HepG2 (cell line): ENCODE results near the gene SLC9C2. TPM values are rescaled to one million over a fixed set of nuclear protein-coding genes. Genes with fewer than 3 reads are reported as not detected.

ENCODE experiments used
- ATAC-seq: fragments of 200-7000 bp; cut with Tn5 transposase; 3 replicates; pipeline ENCODE4 v1.9.1; 2020; ENCODE audit warnings: mild to moderate bottlenecking, moderate library complexity
- BruUV-seq: library from RNA; stranded (reverse); fragments of 400-500 nt; replicated peaks from 2 replicates; lab custom pipeline; 2021; lab: Mats Ljungman, UMichigan
- CTCF ChIA-PET: fragments of 300-600 bp; formaldehyde crosslinking; extraction: SDS; loops from one replicate; lab custom pipeline; 2021; ENCODE audit warnings: low total read pairs, inconsistent platforms, low intra/inter-chr PET ratio; lab: Yijun Ruan, JAX
- POLR2A ChIA-PET: fragments of 350-600 bp; sonication (Branson Sonifier 250); formaldehyde crosslinking; loops from one replicate; lab custom pipeline; 2020; ENCODE audit warnings: antibody characterized with exemption, inconsistent platforms; lab: Yijun Ruan, JAX
- DNase-seq: peaks from one replicate; pipeline ENCODE4 v3.0.0-alpha.2; 2015; ENCODE audit warnings: low spot score
- FAIRE-seq: peaks from 3 replicates; lab custom pipeline; 2011; peaks lifted over from hg19 to GRCh38; lab: Jason Lieb, UNC
- H2AFZ ChIP-seq: one replicate; pipeline ENCODE4 v1.6.1; 2011; ENCODE audit warnings: low read length, inconsistent platforms
- H3K27ac ChIP-seq: fragments of 300-600 bp; 3 replicates; pipeline ENCODE4 v1.8.0; 2011; ENCODE audit warnings: mixed run types, mild to moderate bottlenecking, mixed read lengths, low read length, inconsistent platforms; ENCODE audit not compliant: insufficient read depth; ENCODE audit errors: extremely low read length
- H3K27me3 ChIP-seq, 2 experiments: fragments of 200-600 bp in 1 of 2; 2 replicates in 1 of 2; 3 replicates in 1 of 2; pipeline versions ENCODE4 v1.6.0 to v1.8.0; 2011; ENCODE audit warnings: low read length in 2 of 2, mild to moderate bottlenecking in 2 of 2, moderate library complexity in 2 of 2, inconsistent platforms in 1 of 2; ENCODE audit not compliant: insufficient read depth in 2 of 2, control insufficient read depth in 1 of 2
- H3K36me3 ChIP-seq, 2 experiments: fragments of 200-600 bp in 1 of 2; replicated peaks in 1 of 2; 2 replicates in 1 of 2; 3 replicates in 1 of 2; pipeline versions ENCODE4 v1.5.1 to v1.8.0; 2011; ENCODE audit warnings: low read length in 2 of 2, inconsistent platforms in 1 of 2; ENCODE audit not compliant: insufficient read depth in 2 of 2, control insufficient read depth in 1 of 2
- H3K4me1 ChIP-seq: 2 replicates; pipeline ENCODE4 v1.5.1; 2012; ENCODE audit warnings: low read length, inconsistent platforms; ENCODE audit not compliant: insufficient read depth
- H3K4me2 ChIP-seq: 2 replicates; pipeline ENCODE4 v1.6.0; 2011; ENCODE audit warnings: low read depth, low read length, inconsistent platforms
- H3K4me3 ChIP-seq, 3 experiments: fragments of 200-600 bp in 1 of 3; sonication (generic), shearing (Covaris generic) in 1 of 3; replicated peaks in 1 of 3; 2 replicates each; pipeline ENCODE4 v1.5.1; 2011 to 2016; ENCODE audit warnings: low read length in 3 of 3, inconsistent platforms in 2 of 3, low read depth in 2 of 3, mild to moderate bottlenecking in 2 of 3, control low read depth in 1 of 3, mixed read lengths in 1 of 3; ENCODE audit not compliant: insufficient read depth in 1 of 3
- H3K79me2 ChIP-seq: one replicate; pipeline ENCODE4 v1.6.1; 2011; ENCODE audit warnings: low read length, inconsistent platforms; ENCODE audit not compliant: insufficient read depth
- H3K9ac ChIP-seq: 2 replicates; pipeline ENCODE4 v1.6.0; 2011; ENCODE audit warnings: mild to moderate bottlenecking, low read depth, low read length, inconsistent platforms; ENCODE audit not compliant: insufficient read depth
- H3K9me3 ChIP-seq: 2 replicates; pipeline ENCODE4 v1.5.1; 2012; ENCODE audit warnings: mild to moderate bottlenecking, low read length
- H4K20me1 ChIP-seq: 2 replicates; pipeline ENCODE4 v1.6.0; 2011; ENCODE audit warnings: inconsistent platforms, mild to moderate bottlenecking, low read length, moderate library complexity; ENCODE audit not compliant: insufficient read depth
- CTCF ChIP-seq: sonication (generic); formaldehyde crosslinking; IDR thresholded peaks from 2 replicates; pipeline ENCODE4 v1.5.0; 2020; ENCODE audit warnings: mild to moderate bottlenecking, missing genetic modification reagents, moderate library complexity
- DR1 ChIP-seq: sonication (generic); formaldehyde crosslinking; IDR thresholded peaks from 2 replicates; pipeline ENCODE4 v1.8.0; 2021; ENCODE audit warnings: mild to moderate bottlenecking, missing genetic modification reagents, inconsistent platforms
- MAFK ChIP-seq, 2 experiments: IDR thresholded peaks in 1 of 2; conservative IDR thresholded peaks in 1 of 2; 2 replicates each; pipeline ENCODE4 v1.6.1; 2011; ENCODE audit warnings: improper control_type of control experiment in 2 of 2, low read length in 2 of 2
- NFE2L2 ChIP-seq: fragments of 150-350 bp; IDR thresholded peaks from 2 replicates; pipeline ENCODE4 v1.6.1; 2014; ENCODE audit warnings: low read length
- PATZ1 ChIP-seq: sonication (generic); formaldehyde crosslinking; IDR thresholded peaks from 2 replicates; pipeline ENCODE4 v1.4.0; 2020; ENCODE audit warnings: missing genetic modification reagents
- REXO4 ChIP-seq: sonication (generic); formaldehyde crosslinking; IDR thresholded peaks from 2 replicates; pipeline ENCODE4 v1.8.0; 2022; ENCODE audit warnings: missing genetic modification reagents, mild to moderate bottlenecking, borderline replicate concordance
- SMARCE1 ChIP-seq: fragments of 450-650 bp; IDR thresholded peaks from 2 replicates; pipeline ENCODE4 v1.6.1; 2017; ENCODE audit warnings: borderline replicate concordance
- SOX6 ChIP-seq, 2 experiments: fragments of 450-650 bp in 1 of 2; sonication (generic) in 1 of 2; formaldehyde crosslinking in 1 of 2; IDR thresholded peaks; 2 replicates each; pipeline versions ENCODE4 v1.4.0 to v1.6.1; 2017 to 2020; ENCODE audit warnings: antibody characterized with exemption in 1 of 2, mild to moderate bottlenecking in 1 of 2, missing genetic modification reagents in 1 of 2
- THYN1 ChIP-seq: sonication (generic); formaldehyde crosslinking; IDR thresholded peaks from 2 replicates; pipeline ENCODE4 v1.8.1; 2023; ENCODE audit warnings: low read depth, mild to moderate bottlenecking, moderate library complexity, missing genetic modification reagents, borderline replicate concordance
- TOE1 ChIP-seq: sonication (generic); formaldehyde crosslinking; IDR thresholded peaks from 2 replicates; pipeline ENCODE4 v1.4.0; 2020; ENCODE audit warnings: mild to moderate bottlenecking, missing genetic modification reagents
- ZBTB38 ChIP-seq: sonication (generic); formaldehyde crosslinking; IDR thresholded peaks from 2 replicates; pipeline ENCODE4 v1.5.1; 2020; ENCODE audit warnings: mild to moderate bottlenecking, missing genetic modification reagents
- ZFY ChIP-seq: sonication (generic); formaldehyde crosslinking; IDR thresholded peaks from 2 replicates; pipeline ENCODE4 v1.4.0; 2020; ENCODE audit warnings: missing genetic modification reagents
- ZMYM4 ChIP-seq: sonication (generic); formaldehyde crosslinking; IDR thresholded peaks from 2 replicates; pipeline ENCODE4 v1.8.1; 2023; ENCODE audit warnings: mild to moderate bottlenecking, missing genetic modification reagents
- ZNF605 ChIP-seq: sonication (generic); formaldehyde crosslinking; IDR thresholded peaks from 2 replicates; pipeline ENCODE4 v1.8.0; 2022; ENCODE audit warnings: mild to moderate bottlenecking, missing genetic modification reagents
- ZNF629 ChIP-seq: sonication (generic); formaldehyde crosslinking; conservative IDR thresholded peaks from 2 replicates; pipeline ENCODE4 v1.5.0; 2020; ENCODE audit warnings: missing genetic modification reagents
- WGBS: methylation state at CpG from one replicate; pipeline ENCODE4 v1.1.6; 2017; ENCODE audit warnings: low lambda C conversion rate; 5-methylcytosine and 5-hydroxymethylcytosine counted together
- in situ Hi-C: cut with HindIII; loops from 2 replicates; pipeline ENCODE4 v1.10.0; 2017; ENCODE audit warnings: low pct_unique_long_range_greater_than_20kb; ENCODE audit not compliant: extremely low pct_ligation_motif_present
- intact Hi-C: fragments of 100-400 bp; cut with micrococcal nuclease; formaldehyde crosslinking; loops from one replicate; pipeline ENCODE4 v1.10.0; 2022; ENCODE audit not compliant: unreplicated experiment
- polyA plus RNA-seq, 8 experiments: library from polyadenylated mRNA; depleted of rRNA in 3 of 8; stranded (reverse) in 7 of 8; unstranded in 1 of 8; fragments of >200 nt; fragmentation: Illumina TruSeq in 4 of 8; extraction: Trizol in 4 of 8; gene quantifications; 2 replicates each; pipeline versions ENCODE4 v1.2.1 to v1.2.3, GENCODE V29; 2011 to 2016; ENCODE audit warnings: low read depth in 4 of 8, missing spikeins in 1 of 8, mixed read lengths in 1 of 8; ENCODE audit not compliant: insufficient read depth in 1 of 8
- total RNA-seq, 5 experiments: library from RNA; depleted of rRNA; stranded (reverse); fragments of >200 nt; fragmentation: Illumina TruSeq; extraction: Trizol; gene quantifications; 2 replicates each; pipeline ENCODE4 v1.2.3, GENCODE V29; 2016; ENCODE audit warnings: low read depth in 1 of 5
- TF ChIP-seq, protein P1 (sequence below): sonication (generic); formaldehyde crosslinking; IDR thresholded peaks from 2 replicates; pipeline ENCODE4 v1.4.0; 2020; ENCODE audit warnings: mild to moderate bottlenecking, missing genetic modification reagents

Gene SLC9C2
- total and polyA plus RNA-seq, 2 of the 13 experiments (the other 11 are each of a cell fraction or from before 2014, with no cell fraction given): 0.03 TPM; not detected in 1

DNA sequence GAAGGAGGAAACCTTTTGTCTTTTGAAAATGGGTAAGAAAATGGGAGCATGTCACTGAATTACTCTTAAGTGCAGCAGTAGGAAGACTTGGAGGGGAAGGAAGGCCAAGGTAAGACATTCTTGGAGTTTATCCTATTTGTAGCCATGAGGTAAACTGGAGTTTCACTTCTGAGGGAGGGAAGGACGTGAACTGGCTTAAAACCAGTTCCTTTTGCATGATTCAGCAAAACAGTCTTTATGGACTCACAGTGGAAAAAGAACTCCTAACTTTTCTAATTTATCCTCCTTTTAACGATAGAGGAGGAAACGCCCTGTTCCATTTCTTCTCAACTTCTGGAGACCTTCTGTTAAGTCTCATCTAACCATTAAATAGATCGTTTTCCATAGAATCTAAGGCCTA lies 123.2 kb downstream of the SLC9C2 start:
- TF ChIP-seq ZBTB38 (CRISPR knock-in tag) (no peak), NFE2L2 (peak; percentile 65; the same call in 1 of the 2 replicates), ZNF629 (CRISPR knock-in tag) (no peak), CTCF (CRISPR knock-in tag) (no peak), SOX6 (IDR thresholded peaks at IDR 0.05) (no peak), SOX6 (CRISPR knock-in tag; IDR thresholded peaks at IDR 0.05) (no peak), DR1 (no peak), ZMYM4 (CRISPR knock-in tag) (no peak), PATZ1 (CRISPR knock-in tag) (no peak), ZFY (no peak), REXO4 (no peak), ZNF605 (CRISPR knock-in tag) (no peak), TOE1 (no peak), THYN1 (CRISPR knock-in tag) (no peak), MAFK (conservative IDR thresholded peaks at IDR 0.05 in 1 of 2, IDR thresholded peaks at IDR 0.05 in 1 of 2; ENCODE audit: low read length in 2 of 2) (peak; percentile 67 to 69), SMARCE1 (no peak)
- TF ChIP-seq, protein P1, sequence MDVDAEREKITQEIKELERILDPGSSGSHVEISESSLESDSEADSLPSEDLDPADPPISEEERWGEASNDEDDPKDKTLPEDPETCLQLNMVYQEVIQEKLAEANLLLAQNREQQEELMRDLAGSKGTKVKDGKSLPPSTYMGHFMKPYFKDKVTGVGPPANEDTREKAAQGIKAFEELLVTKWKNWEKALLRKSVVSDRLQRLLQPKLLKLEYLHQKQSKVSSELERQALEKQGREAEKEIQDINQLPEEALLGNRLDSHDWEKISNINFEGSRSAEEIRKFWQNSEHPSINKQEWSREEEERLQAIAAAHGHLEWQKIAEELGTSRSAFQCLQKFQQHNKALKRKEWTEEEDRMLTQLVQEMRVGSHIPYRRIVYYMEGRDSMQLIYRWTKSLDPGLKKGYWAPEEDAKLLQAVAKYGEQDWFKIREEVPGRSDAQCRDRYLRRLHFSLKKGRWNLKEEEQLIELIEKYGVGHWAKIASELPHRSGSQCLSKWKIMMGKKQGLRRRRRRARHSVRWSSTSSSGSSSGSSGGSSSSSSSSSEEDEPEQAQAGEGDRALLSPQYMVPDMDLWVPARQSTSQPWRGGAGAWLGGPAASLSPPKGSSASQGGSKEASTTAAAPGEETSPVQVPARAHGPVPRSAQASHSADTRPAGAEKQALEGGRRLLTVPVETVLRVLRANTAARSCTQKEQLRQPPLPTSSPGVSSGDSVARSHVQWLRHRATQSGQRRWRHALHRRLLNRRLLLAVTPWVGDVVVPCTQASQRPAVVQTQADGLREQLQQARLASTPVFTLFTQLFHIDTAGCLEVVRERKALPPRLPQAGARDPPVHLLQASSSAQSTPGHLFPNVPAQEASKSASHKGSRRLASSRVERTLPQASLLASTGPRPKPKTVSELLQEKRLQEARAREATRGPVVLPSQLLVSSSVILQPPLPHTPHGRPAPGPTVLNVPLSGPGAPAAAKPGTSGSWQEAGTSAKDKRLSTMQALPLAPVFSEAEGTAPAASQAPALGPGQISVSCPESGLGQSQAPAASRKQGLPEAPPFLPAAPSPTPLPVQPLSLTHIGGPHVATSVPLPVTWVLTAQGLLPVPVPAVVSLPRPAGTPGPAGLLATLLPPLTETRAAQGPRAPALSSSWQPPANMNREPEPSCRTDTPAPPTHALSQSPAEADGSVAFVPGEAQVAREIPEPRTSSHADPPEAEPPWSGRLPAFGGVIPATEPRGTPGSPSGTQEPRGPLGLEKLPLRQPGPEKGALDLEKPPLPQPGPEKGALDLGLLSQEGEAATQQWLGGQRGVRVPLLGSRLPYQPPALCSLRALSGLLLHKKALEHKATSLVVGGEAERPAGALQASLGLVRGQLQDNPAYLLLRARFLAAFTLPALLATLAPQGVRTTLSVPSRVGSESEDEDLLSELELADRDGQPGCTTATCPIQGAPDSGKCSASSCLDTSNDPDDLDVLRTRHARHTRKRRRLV (CRISPR knock-in tag): no peak
- Histone ChIP-seq H3K9me3 (no peaks in the 10 kb centered on the region), H3K27ac (no peak overlapping the region), H2AFZ (no peak overlapping the region), H3K27me3 (no peaks in the 10 kb centered on the region; a peak in 1 of 5 replicates), H3K79me2 (peaks cover 63% of the 10 kb centered on the region), H3K4me3 (peak overlapping the region; percentile 2 to 96 (median 77); a peak in 4 of 6 replicates), H3K36me3 (peaks cover 11 to 40% of the 10 kb centered on the region in 2 experiments), H4K20me1 (peaks cover 19% of the 10 kb centered on the region), H3K4me1 (peaks cover 45% of the 10 kb centered on the region), H3K4me2 (peak overlapping the region; percentile 98), H3K9ac (peak overlapping the region; percentile 19; the same call in 1 of the 2 replicates)
- DNase-seq (no peak), FAIRE-seq (no peak), ATAC-seq (no peak)
- intact Hi-C loops (no loop called here), in situ Hi-C loops (no loop called here)
- 92% methylated on average over 4 of the region's 4 CpGs for WGBS
- ChIA-PET POLR2A (no interaction called here), CTCF (no interaction called here)
- no TSS peak for BruUV-seq
